H9 (cell line): ENCODE data around the gene PPP1CC. TPM values are rescaled to one million over a fixed set of nuclear protein-coding genes. Genes with fewer than 3 reads are reported as not detected.

Source experiments
- DNase-seq: peaks from one replicate; pipeline ENCODE4 v3.0.0-alpha.2; 2017
- H2AFZ ChIP-seq: one replicate; pipeline ENCODE4 v1.6.1; 2013; ENCODE audit warnings: mild to moderate bottlenecking, low read length, control low read depth, moderate library complexity
- H2AK5ac ChIP-seq: 2 replicates; pipeline ENCODE4 v1.6.1; 2013; ENCODE audit warnings: low read length, control low read depth, mixed read lengths; ENCODE audit not compliant: insufficient read length
- H2BK120ac ChIP-seq: one replicate; pipeline ENCODE4 v1.6.1; 2013; ENCODE audit warnings: low read depth, mild to moderate bottlenecking, low read length, control low read depth, inconsistent platforms; ENCODE audit not compliant: poor library complexity, severe bottlenecking
- H2BK12ac ChIP-seq: 2 replicates; pipeline ENCODE4 v1.6.1; 2013; ENCODE audit warnings: low read length, control low read depth, mixed read lengths, low read depth; ENCODE audit not compliant: insufficient read length
- H2BK15ac ChIP-seq: 2 replicates; pipeline ENCODE4 v1.6.1; 2013; ENCODE audit warnings: low read depth, low read length, control low read depth
- H2BK20ac ChIP-seq: one replicate; pipeline ENCODE4 v1.6.1; 2013; ENCODE audit warnings: low read depth, mild to moderate bottlenecking, low read length, control low read depth, inconsistent platforms; ENCODE audit not compliant: poor library complexity, severe bottlenecking
- H2BK5ac ChIP-seq: 2 replicates; pipeline ENCODE4 v1.6.1; 2013; ENCODE audit warnings: low read length, control low read depth, mixed read lengths; ENCODE audit not compliant: insufficient read length
- H3K14ac ChIP-seq: 2 replicates; pipeline ENCODE4 v1.6.1; 2013; ENCODE audit warnings: low read length, control low read depth; ENCODE audit not compliant: insufficient read depth
- H3K18ac ChIP-seq: 2 replicates; pipeline ENCODE4 v1.6.1; 2013; ENCODE audit warnings: low read depth, mild to moderate bottlenecking, mixed read lengths, low read length, control low read depth; ENCODE audit not compliant: insufficient read length
- H3K23ac ChIP-seq: 2 replicates; pipeline ENCODE4 v1.6.1; 2013; ENCODE audit warnings: low read length, control low read depth, mixed read lengths, low read depth; ENCODE audit not compliant: insufficient read length
- H3K23me2 ChIP-seq: 2 replicates; pipeline ENCODE4 v1.6.1; 2013; ENCODE audit warnings: low read depth, mild to moderate bottlenecking, mixed read lengths, low read length, control low read depth; ENCODE audit not compliant: insufficient read length, poor library complexity, severe bottlenecking
- H3K27ac ChIP-seq: 2 replicates; pipeline ENCODE4 v1.5.1; 2013; ENCODE audit warnings: low read length, control low read depth, mixed read lengths, low read depth; ENCODE audit not compliant: insufficient read length
- H3K27me3 ChIP-seq: 2 replicates; pipeline ENCODE4 v1.6.1; 2013; ENCODE audit warnings: low read length, control low read depth, inconsistent platforms; ENCODE audit not compliant: insufficient read depth
- H3K4ac ChIP-seq: 2 replicates; pipeline ENCODE4 v1.6.1; 2013; ENCODE audit warnings: low read depth, mild to moderate bottlenecking, control low read depth, inconsistent platforms, low read length, moderate library complexity
- H3K4me1 ChIP-seq: 2 replicates; pipeline ENCODE4 v1.6.1; 2013; ENCODE audit warnings: low read length, control low read depth, inconsistent platforms; ENCODE audit not compliant: insufficient read depth
- H3K4me2 ChIP-seq: 2 replicates; pipeline ENCODE4 v1.6.1; 2013; ENCODE audit warnings: low read length, control low read depth, mixed read lengths; ENCODE audit not compliant: insufficient read length, insufficient read depth
- H3K56ac ChIP-seq: 2 replicates; pipeline ENCODE4 v1.6.1; 2013; ENCODE audit warnings: low read depth, mild to moderate bottlenecking, mixed read lengths, low read length, control low read depth; ENCODE audit not compliant: insufficient read length
- H3K79me1 ChIP-seq: 2 replicates; pipeline ENCODE4 v1.6.1; 2013; ENCODE audit warnings: low read depth, mild to moderate bottlenecking, moderate library complexity, low read length, control low read depth, inconsistent platforms; ENCODE audit not compliant: insufficient read depth, poor library complexity, severe bottlenecking
- H3K79me2 ChIP-seq: 2 replicates; pipeline ENCODE4 v1.6.1; 2013; ENCODE audit warnings: low read length, control low read depth, inconsistent platforms; ENCODE audit not compliant: insufficient read depth
- H3K9ac ChIP-seq: 2 replicates; pipeline ENCODE4 v1.6.1; 2013; ENCODE audit warnings: low read length, control low read depth, mixed read lengths; ENCODE audit not compliant: insufficient read length; ENCODE audit errors: extremely low read depth
- H3K9me3 ChIP-seq: one replicate; pipeline ENCODE4 v1.6.1; 2013; ENCODE audit warnings: low read depth, low read length, inconsistent platforms; ENCODE audit not compliant: control insufficient read depth
- H3T11ph ChIP-seq: one replicate; pipeline ENCODE4 v1.6.1; 2013; ENCODE audit warnings: mild to moderate bottlenecking, low read length, control low read depth, inconsistent platforms
- H4K20me1 ChIP-seq: one replicate; pipeline ENCODE4 v1.6.1; 2013; ENCODE audit not compliant: control insufficient read depth, insufficient read length, insufficient read depth
- H4K5ac ChIP-seq: 2 replicates; pipeline ENCODE4 v1.6.1; 2013; ENCODE audit warnings: low read depth, mild to moderate bottlenecking, mixed read lengths, low read length, control low read depth; ENCODE audit not compliant: insufficient read length
- H4K8ac ChIP-seq: replicated peaks from 2 replicates; pipeline ENCODE4 v1.6.1; 2013; ENCODE audit warnings: low read length, control low read depth, mixed read lengths, low read depth; ENCODE audit not compliant: insufficient read length
- H4K91ac ChIP-seq: 2 replicates; pipeline ENCODE4 v1.6.1; 2013; ENCODE audit warnings: low read depth, mild to moderate bottlenecking, moderate library complexity, mixed read lengths, low read length, control low read depth; ENCODE audit not compliant: insufficient read length
- H3K27ac Mint-ChIP-seq, 3 experiments: 2 replicates in 2 of 3; 3 replicates in 1 of 3; pipeline ENCODE4 v1.8.0; 2020 to 2021; ENCODE audit warnings: mixed read lengths in 3 of 3, mild to moderate bottlenecking in 1 of 3, moderate library complexity in 1 of 3
- H3K27me3 Mint-ChIP-seq: 2 replicates; pipeline ENCODE4 v1.8.0; 2021; ENCODE audit warnings: low read depth, mild to moderate bottlenecking, moderate library complexity, mixed read lengths
- H3K36me3 Mint-ChIP-seq, 3 experiments: 2 replicates in 2 of 3; 3 replicates in 1 of 3; pipeline ENCODE4 v1.8.0; 2020 to 2021; ENCODE audit warnings: low read depth in 3 of 3, mixed read lengths in 3 of 3; ENCODE audit not compliant: insufficient read depth in 1 of 3
- H3K4me1 Mint-ChIP-seq, 2 experiments: 2 replicates each; pipeline ENCODE4 v1.8.0; 2020; ENCODE audit warnings: mixed read lengths in 2 of 2
- H3K4me3 Mint-ChIP-seq, 2 experiments: 2 replicates in 1 of 2; 3 replicates in 1 of 2; pipeline ENCODE4 v1.8.0; 2020 to 2021; ENCODE audit warnings: mild to moderate bottlenecking in 2 of 2, mixed read lengths in 2 of 2, moderate library complexity in 1 of 2
- H3K9me3 Mint-ChIP-seq, 2 experiments: 2 replicates in 1 of 2; 3 replicates in 1 of 2; pipeline ENCODE4 v1.8.0; 2020; ENCODE audit warnings: mild to moderate bottlenecking in 2 of 2, mixed read lengths in 2 of 2, moderate library complexity in 1 of 2
- WGBS: extraction: QIAGEN DNeasy Blood & Tissue Kit; methylation state at CpG from one replicate; pipeline ENCODE4 v1.1.7; 2013; ENCODE audit warnings: missing lambda C conversion rate, low lambda C conversion rate, mixed read lengths; ENCODE audit not compliant: insufficient read length; ENCODE audit errors: extremely low coverage; 5-methylcytosine and 5-hydroxymethylcytosine counted together
- total RNA-seq: library from RNA; stranded (reverse); gene quantifications from 2 replicates; pipeline ENCODE4 v1.2.1, GENCODE V29; 2021
- TF ChIP-seq, protein P1 (sequence below): fragments of 200-600 bp; sonication (generic); conservative IDR thresholded peaks from 3 replicates; pipeline ENCODE4 v1.8.0; 2021; ENCODE audit warnings: antibody characterized with exemption, mild to moderate bottlenecking

PPP1CC gene
- total RNA-seq, 1 experiment from 2014 or later: 286 TPM

DNA sequence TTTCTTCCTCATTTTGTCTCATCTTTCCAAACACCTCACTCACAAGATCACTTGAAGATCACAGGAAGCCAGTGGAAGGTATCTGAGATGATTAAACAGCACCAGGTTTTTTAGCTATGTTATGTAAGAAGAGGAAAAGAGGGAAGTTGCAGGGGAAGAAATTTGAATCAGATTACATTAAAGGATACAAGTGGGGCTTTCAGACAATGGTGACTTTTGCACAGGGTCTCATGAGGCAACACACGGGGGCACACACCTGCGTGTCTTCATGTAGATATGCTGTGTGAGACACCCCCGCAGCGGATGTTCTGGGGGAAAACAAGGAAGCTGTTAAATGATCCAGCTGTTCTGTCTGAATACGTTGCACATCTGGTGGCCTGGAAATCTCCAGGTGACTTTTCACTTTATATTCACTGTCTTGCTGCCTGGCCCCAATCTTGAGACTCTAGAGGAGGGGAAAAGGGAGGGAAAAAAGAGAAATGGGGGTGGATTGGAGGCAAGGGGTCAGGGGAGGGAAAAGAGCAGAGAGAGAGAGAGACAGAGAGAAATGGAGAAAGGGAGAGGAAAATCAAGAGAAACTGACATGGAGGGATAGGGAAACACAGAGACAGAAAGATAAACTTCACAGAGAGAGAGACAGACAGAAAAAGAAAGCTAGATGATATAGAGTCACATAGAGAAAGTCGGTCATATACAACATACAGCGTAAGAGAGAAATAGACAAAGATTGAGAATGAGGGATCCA is 36.3 kb upstream of the PPP1CC start:
- Histone ChIP-seq H2BK20ac (no peak overlapping the region), H3K79me1 (no peaks in the 10 kb centered on the region), H4K91ac (no peak overlapping the region), H3K4me1 (no peaks in the 10 kb centered on the region), H3K27me3 (no peaks in the 10 kb centered on the region), H3K23me2 (no peaks in the 10 kb centered on the region), H3K27ac (no peak overlapping the region), H4K5ac (no peak overlapping the region), H2AFZ (no peak overlapping the region), H3K9ac (no peak overlapping the region), H3T11ph (no peak overlapping the region), H4K20me1 (no peaks in the 10 kb centered on the region), H2BK120ac (no peak overlapping the region), H3K23ac (no peak overlapping the region), H3K79me2 (no peaks in the 10 kb centered on the region), H3K56ac (no peak overlapping the region), H3K18ac (no peak overlapping the region), H3K4ac (no peak overlapping the region), H2AK5ac (no peak overlapping the region), H3K14ac (no peak overlapping the region), H2BK12ac (no peak overlapping the region), H3K4me2 (no peak overlapping the region), H3K9me3 (no peaks in the 10 kb centered on the region), H4K8ac (no peak overlapping the region), H2BK15ac (no peak overlapping the region), H2BK5ac (no peak overlapping the region)
- H3K9me3 Mint-ChIP-seq: no peaks in the 10 kb centered on the region; a peak in 1 of 5 replicates
- H3K4me3 Mint-ChIP-seq: no peak overlapping the region; a peak in 1 of 5 replicates
- H3K36me3 Mint-ChIP-seq: no peaks in the 10 kb centered on the region
- WGBS: no CpG with 5 or more reads among the region's 7 CpGs
- DNase-seq: no peak
- peaks cover 9% of the 10 kb centered on the region for H3K27me3 Mint-ChIP-seq
- H3K27ac Mint-ChIP-seq: no peak overlapping the region
- TF ChIP-seq, protein P1, sequence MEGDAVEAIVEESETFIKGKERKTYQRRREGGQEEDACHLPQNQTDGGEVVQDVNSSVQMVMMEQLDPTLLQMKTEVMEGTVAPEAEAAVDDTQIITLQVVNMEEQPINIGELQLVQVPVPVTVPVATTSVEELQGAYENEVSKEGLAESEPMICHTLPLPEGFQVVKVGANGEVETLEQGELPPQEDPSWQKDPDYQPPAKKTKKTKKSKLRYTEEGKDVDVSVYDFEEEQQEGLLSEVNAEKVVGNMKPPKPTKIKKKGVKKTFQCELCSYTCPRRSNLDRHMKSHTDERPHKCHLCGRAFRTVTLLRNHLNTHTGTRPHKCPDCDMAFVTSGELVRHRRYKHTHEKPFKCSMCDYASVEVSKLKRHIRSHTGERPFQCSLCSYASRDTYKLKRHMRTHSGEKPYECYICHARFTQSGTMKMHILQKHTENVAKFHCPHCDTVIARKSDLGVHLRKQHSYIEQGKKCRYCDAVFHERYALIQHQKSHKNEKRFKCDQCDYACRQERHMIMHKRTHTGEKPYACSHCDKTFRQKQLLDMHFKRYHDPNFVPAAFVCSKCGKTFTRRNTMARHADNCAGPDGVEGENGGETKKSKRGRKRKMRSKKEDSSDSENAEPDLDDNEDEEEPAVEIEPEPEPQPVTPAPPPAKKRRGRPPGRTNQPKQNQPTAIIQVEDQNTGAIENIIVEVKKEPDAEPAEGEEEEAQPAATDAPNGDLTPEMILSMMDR: no peak
- H3K4me1 Mint-ChIP-seq: peaks cover 9 to 29% of the 10 kb centered on the region in 2 experiments
